LNCaP clone FGC (cell line): Measurements from ENCODE around the gene MYOC.
"Not testable (repeated sequence)": the region's sequence is repeated elsewhere in the genome, so short reads cannot be mapped to it uniquely, and the experiment has no call there.

ENCODE experiments used
- DNase-seq: peaks from one replicate; pipeline ENCODE4 v3.0.0-alpha.2; 2011; ENCODE audit warnings: low read depth
- H3K4me3 ChIP-seq: 2 replicates; pipeline ENCODE4 v1.5.1; 2011; ENCODE audit warnings: mild to moderate bottlenecking, low read depth, low read length, control low read depth
- CTCF ChIP-seq: IDR thresholded peaks from 2 replicates; pipeline ENCODE4 v1.5.1; 2012; ENCODE audit warnings: mild to moderate bottlenecking; ENCODE audit not compliant: control insufficient read depth, insufficient read depth; ENCODE audit errors: extremely low read depth

MYOC gene

GRCh38 chr1:171652234-171652822 is at the start of gene MYOC:
MYOC (minus strand) TSS chr1:171652688; CDS start chr1:171652611, 77 bp downstream.
- H3K4me3 ChIP-seq, result no peak within 1 kb of the TSS
- no peak for DNase-seq
- TF ChIP-seq CTCF, result no peak

GRCh38 chr1:171699531-171699930 is 47.0 kb upstream of the MYOC start:
- TF ChIP-seq CTCF, result no peak
- DNase-seq, result no peak
- H3K4me3 ChIP-seq, result no peak overlapping the region

DNA sequence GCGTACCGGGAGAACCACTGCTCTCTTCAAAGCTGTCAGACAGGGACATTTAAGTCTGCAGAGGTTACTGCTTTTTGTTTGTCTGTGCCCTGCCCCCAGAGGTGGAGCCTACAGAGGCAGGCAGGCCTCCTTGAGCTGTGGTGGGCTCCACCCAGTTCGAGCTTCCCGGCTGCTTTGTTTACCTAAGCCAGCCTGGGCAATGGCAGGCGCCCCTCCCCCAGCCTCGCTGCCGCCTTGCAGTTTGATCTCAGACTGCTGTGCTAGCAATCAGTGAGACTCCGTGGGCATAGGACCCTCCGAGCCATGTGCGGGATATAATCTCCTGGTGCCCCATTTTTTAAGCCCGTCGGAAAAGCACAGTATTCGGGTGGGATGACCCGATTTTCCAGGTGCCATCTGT is 43.3 kb upstream of the MYOC start:
- not testable (repeated sequence) for H3K4me3 ChIP-seq, DNase-seq

DNA sequence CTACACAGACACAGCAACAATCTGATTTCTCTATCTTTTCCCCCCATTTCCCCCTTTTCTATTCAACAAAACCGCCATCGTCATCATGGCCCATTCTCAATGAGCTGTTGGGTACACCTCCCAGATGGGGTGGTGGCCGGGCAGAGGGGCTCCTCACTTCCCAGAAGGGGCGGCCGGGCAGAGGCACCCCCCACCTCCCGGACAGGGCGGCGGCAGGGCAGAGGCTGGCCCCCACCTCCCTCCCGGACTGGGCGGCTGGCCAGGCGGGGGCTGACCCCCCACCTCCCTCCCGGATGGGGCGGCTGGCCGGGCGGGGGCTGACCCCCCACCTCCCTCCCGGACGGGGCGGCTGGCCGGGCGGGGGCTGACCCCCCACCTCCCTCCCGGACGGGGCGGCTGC is 41.1 kb upstream of the MYOC start:
- not testable (repeated sequence) for H3K4me3 ChIP-seq, DNase-seq

DNA sequence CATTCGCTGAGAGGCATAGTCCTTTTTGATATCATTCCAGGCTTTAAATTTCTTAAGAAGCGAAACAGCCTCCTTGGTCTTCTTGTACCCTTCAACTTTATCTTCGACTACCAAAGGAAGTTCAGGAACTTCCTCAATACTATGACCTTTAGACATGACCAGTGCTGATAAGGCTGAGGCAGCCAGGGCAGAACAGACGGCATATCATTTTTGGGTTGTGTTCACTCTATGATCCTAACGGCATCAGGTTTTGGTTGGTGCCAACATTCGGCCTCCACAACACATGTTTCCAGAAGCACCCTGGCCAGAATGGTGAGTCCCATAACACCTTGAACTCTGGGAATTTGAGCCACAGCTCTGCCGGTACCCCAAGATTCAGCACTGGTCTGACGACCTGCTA is 31.4 kb upstream of the MYOC start:
- no peak for DNase-seq
- TF ChIP-seq CTCF, result no peak
- no peak overlapping the region for H3K4me3 ChIP-seq

DNA sequence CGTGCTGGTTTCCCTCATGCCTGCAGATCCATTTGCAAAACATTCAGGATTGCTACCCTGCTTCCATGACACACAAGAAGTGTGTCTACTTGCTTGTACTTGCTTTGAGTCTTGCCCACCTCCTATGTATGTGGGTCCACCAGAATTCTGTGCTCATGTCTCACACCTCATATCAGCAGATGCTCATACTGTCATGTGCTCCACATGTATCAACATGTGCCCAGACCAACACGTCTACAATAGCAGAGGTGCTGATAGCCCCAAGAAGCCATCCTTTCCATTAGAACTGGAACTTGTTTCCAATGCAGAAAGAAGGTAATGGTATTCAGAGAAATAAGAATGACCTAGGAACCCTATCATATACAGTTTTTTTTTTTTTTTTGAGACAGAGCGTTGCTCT is 27.9 kb upstream of the MYOC start:
- TF ChIP-seq CTCF, result no peak
- H3K4me3 ChIP-seq, result no peak overlapping the region
- DNase-seq, result no peak

DNA sequence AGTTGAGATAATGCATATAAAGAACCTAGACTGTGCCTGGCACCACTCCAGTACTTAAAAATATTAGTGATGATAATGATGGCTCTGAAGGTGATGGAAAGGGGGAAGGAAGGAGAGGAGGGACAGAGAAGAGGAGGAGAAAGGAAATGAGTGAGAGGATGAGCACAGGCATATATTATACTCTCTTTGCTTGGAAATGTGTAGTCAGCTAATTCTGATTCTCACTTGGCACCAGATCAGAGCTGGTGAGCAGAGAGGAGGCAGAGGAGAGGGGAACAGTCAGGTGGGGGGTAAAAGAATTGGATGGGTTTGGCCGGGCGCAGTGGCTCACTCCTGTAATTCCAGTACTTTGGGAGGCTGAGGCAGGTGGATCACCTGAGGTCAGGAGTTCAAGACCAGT is 24.3 kb upstream of the MYOC start:
- H3K4me3 ChIP-seq, result no peak overlapping the region
- TF ChIP-seq CTCF, result no peak
- DNase-seq, result no peak

DNA sequence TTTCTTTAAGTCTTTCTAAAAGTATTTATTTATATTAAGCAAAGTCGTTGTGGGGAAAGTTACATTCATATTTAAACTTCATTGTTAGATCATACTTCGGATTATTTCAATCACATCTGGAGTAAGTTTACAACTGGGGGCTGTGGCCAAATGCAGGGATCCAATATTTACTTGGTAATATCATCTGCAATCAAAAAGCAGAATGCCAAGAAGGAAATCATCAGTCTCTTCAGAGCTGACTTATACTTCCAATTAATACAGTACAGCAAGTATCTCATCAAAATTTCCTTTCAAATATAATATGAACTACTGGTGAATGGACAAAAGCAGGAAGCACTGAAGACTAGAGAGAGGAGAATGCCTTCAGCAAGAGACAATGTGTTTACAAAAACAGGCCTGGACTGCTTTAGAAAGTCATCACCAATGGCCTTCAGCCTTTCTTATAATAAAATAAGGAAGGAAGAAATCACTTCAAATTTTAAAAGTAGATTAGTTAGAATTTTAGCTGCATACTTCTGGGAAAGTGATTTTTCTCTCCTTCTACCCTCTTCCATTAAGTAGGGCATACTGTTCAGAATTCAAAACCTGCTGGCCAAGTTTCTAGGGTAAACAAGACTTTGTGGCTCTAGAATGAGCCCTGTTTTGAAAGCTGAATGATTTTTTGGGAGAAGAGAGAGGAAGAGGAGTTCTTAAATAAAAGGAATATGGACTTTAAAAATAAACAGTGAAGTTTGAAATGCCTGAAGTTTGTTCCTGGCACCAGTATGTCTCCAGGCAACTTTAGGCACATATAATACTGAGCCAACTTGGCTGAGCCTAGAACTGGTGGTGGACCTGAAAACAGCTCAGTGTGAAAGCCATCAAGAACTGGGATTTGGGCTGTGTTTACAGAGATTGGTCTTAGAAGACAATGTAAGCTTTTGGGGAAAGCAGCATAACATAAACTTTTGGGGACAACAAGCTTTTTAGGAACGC is 22.2 kb upstream of the MYOC start:
- no peak for DNase-seq
- H3K4me3 ChIP-seq, result no peak overlapping the region
- no peak for TF ChIP-seq CTCF
